Middle frontal gyrus (tissue), 1 donor: ENCODE data around the gene PTPN1.
"Not testable (repeated sequence)": the region's sequence is repeated elsewhere in the genome, so short reads cannot be mapped to it uniquely, and the experiment has no call there.

Source experiments
- DNase-seq: peaks from one replicate; pipeline ENCODE4 v3.0.0-alpha.2; 2015; ENCODE audit warnings: low spot score; ENCODE audit errors: extremely low spot score

PTPN1 gene

GRCh38 chr20:50481741-50482140 lies 28.4 kb upstream of the PTPN1 start:
- no peak for DNase-seq

- no peak for DNase-seq
Measured at GRCh38 chr20:50482396-50482981, 27.7 kb upstream of the PTPN1 start.

GRCh38 chr20:50484271-50484976 lies 25.8 kb upstream of the PTPN1 start:
- DNase-seq, result no peak

- DNase-seq, result no peak
Measured at GRCh38 chr20:50487397-50487796, 22.8 kb upstream of the PTPN1 start.

DNA sequence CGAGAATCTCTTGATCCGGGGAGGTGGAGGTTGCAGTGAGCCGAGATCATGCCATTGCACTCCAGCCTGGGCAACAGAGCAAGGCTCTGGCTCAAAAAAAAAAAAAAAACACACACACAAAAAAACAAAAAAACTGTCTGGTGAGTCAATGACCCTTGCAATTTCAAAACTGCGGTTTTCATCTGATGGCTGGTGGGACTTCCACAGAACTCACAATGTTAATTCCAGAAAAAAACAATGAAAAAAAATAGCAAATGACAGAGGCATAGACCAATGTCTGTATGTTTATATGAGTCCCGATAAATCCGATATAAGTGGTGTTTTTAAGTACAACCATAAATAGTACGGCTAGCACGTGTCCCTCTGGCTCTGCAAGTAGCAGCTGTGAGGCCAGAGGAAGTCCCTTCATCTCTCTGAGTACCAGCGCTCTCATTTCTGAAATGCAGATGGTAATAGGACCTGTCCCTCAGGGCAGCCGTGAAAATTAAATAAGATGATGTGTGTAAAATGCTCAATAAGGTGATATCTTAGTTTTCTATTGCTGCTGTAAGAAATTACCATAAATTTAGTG lies 21.9 kb upstream of the PTPN1 start:
- DNase-seq, result no peak

DNA sequence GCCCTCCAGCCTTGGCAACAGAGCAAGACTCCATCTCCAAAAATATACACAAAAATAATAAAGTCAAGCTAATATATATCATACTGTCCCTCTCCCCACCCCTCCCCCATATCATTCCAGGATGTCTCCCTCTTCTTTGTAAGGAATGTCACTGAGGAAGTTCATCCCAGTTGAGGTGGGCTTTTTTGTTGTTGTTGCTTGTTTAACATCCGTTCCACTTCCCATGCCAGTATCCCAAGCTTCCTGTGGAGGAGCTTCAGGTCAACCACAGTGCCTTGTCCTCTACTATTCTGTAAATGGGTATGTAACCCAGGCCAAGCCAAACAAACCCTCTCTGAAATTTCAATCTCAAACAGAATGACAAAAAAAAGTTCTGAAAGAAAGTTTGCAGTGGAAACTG lies 19.0 kb upstream of the PTPN1 start:
- no peak for DNase-seq

DNA sequence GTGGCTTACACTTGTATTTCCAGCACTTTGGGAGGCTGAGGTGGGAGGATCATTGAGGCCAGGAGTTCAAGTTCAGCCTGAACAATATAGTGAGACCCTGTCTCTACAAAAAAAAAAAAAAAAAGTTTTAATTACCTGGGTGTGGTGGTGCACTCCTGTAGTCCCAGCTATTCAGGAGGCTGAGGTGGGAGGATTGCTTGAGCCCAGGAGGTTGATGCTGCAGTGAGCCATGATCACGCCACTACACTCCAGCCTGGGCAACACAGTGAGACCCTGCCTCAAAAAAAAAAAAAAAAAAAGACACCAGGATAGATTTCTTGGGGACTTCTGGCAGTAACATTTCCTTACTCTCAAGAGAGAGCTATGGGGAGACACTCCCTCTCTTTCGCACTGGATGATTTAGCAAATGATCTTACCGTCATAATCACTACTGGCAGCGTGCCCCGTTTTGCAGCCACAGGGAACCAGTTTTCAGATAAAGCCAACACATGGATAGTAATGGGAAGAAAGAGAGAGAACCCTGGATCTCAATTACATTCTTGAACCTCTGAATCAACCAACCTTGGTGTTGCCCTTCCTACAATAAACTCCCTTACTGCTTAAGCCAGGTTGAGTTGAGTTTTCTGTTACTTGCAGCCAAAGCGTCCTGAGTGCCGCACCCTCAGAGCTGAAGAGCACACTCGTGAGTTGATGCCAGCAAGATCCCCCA lies 18.1 kb upstream of the PTPN1 start:
- DNase-seq, result no peak

GRCh38 chr20:50493881-50494253 lies 16.3 kb upstream of the PTPN1 start:
- DNase-seq, result no peak

GRCh38 chr20:50494428-50494827 lies 15.8 kb upstream of the PTPN1 start:
- DNase-seq, result no peak

- DNase-seq, result no peak
Measured at GRCh38 chr20:50496773-50497385, 13.3 kb upstream of the PTPN1 start.

DNA sequence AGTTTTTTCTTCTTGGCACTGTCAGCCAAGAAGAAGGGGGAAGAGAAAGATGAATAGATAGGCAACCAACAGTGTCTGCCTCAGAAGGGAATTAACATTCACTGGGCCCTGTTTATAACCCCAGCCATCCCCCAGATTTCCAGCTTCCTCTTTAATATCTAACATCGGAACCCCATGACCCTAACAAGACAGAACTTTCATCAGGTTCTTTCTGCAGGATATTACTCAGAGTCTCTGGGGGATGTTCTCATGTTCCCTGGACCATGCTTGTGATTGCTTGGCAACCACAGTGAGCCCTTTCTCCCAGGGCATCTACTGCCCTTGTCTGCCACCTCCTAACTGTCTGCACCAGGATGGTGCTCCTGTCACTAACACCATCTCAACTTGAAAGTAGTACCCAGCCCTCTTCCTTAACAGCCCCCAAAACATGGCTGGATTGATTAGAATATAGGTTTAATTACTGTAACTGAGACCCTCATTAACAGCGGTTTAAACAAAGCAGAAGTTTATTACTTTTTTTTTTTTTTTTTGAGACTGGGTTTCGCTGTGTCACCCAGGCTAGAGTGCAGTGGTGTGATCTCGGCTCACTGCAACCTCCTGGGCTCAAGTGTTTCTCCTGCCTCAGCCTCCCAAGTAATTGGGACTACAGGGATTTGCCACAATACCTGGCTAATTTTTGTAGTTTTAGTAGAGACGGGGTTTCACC lies 12.0 kb upstream of the PTPN1 start:
- no peak for DNase-seq

GRCh38 chr20:50499938-50500337 lies 10.2 kb upstream of the PTPN1 start:
- no peak for DNase-seq

- no peak for DNase-seq
Measured at GRCh38 chr20:50501972-50502745, 8.0 kb upstream of the PTPN1 start.

DNA sequence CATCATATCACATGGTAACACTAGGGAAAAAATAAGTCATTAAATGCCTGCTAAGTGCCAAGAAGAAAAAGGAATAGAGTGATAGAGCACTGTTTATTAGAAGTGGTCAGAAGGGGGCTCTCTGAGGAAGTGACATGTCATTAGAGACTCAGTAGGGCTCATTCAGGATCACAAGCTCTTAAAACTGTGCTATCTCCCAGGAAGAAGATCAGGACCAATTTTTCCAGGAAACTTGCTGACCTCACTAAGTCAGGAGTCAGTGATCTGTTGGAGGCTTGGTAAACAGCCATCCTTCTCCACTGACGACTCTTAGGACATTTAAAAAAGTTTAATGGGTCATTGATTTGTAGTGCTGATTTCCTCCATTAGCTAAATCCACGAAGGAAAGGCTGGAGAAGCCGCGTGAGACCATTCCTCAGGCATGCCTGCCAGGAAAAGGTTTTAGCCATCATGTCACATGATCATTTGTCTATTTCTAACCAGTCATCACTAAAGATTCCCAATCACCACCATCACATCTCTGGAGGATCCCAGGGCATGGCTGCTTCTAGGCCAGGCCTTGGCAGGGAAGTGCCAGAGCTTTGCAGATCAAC lies 5.9 kb upstream of the PTPN1 start:
- no peak for DNase-seq

DNA sequence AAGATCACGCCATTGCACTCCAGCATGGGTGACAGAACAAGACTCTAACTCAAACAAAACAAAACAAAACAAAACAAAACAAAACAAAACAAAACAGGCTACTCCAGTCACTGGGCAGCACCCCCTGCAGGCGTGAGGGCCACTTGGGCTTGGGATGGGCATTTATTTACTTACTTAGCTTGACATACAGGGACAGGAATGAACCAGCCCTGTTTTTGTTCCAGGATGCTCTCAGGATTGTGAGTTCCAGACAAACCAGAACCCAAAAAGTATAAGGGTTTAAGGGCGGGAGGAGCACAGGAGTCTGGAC lies 4.0 kb upstream of the PTPN1 start:
- no peak for DNase-seq

GRCh38 chr20:50507745-50508144 lies 2.4 kb upstream of the PTPN1 start:
- DNase-seq, result not testable (repeated sequence)

DNA sequence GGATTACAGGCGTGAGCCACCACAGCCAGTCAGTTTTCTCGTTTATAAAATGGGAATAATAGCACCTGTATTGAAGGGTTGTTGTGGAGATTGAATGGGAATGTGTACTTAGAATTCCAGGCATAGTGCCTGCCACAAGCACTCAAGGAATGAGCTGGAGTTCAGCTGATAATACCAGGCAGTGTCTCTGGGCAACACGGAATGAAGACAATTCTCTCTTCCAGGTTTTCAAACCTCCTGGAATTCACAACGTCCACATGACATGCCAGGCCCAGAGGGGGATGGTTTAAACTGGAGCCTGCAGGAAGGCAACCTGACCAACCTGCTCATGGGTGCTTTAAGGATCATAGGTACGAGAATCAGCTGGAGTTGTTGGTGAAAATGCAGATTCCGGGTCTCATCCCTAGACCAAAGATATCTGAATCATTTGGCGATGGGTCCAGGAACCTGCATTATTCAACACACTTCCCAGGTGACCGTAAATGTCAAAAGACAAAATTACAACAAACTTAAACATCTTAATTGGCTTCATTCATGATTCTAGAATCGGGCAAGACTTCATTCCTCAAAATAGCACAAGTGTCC lies 1.9 kb upstream of the PTPN1 start:
- DNase-seq, result no peak

DNA sequence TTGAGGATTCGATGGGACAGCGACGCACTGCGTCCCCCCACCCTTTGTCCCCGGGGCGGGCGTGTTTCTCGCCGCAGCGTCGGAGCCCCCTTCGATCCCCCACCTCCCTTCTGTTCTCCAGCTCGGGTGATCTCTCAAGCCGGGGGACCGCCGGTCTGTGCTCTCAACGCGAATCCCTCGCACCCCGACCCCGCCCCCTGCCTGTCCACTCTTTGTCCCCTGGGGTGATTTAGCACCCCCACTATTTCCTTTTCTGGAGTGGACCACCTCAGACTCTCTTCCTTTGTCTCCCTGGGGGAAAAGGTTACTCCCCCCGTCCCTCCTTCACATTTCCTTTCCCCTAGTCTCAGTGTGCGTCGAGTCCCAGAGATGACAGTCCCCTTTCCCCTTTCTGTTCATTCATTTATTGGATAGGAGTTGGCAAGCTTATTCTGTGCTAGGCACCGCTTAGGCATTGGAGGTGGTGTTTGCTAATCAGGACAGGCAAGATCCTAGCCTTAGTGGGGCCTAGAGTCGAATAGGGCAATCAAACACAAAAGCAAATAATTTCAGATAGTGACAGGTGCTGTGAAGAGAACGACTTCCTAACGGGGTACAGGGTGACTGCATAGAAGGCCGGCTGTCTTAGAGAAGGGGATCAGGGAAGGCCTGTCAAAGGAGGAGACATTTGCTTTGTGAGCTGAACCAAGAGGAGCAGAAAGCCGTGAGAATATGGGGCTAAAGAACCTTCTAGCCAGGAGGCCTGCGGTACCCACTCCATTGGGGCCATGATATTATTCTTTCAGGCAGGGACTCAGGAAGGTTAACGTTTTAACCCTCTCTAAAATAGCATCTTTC lies 741 bp downstream of the PTPN1 start:
- DNase-seq, result no peak

DNA sequence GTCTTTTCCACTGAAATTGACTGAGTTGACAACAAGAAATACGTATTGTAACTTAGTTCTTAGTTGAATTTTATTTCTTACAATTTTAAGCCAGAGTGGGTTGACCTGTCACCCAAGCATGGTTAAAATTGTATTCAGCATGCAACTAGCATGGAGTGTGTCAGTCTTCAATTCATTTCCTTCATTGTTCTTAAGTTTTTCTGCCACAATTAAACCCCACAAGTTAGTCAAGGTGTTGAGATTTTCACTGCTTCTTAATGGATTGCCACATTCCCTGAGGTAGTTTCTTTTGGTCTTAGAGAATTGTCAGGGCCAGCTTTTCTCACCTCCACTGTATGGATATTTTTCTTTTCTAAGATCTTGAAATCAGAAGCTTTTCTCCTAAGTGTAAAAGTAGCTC lies 2.1 kb downstream of the PTPN1 start:
- DNase-seq, result no peak
